ENCODE data around the gene TMC4. TPM values are rescaled to one million over a fixed set of nuclear protein-coding genes. Genes with fewer than 3 reads are reported as not detected.
"Not testable (repeated sequence)": the region's sequence is repeated elsewhere in the genome, so short reads cannot be mapped to it uniquely, and the experiment has no call there.

Gene TMC4
- total and polyA plus RNA-seq, 10 donors = 0.12 to 4.0 (median 0.77) TPM; not detected in 2

- 69 to 88% (median 83%) methylated on average over 7 to 8 of the region's 8 CpGs for WGBS, 5 donors
- no peak for DNase-seq
- intact Hi-C loops (cut with DNase I; ENCODE audit: low total_unique reads) = no loop called here
- TF ChIP-seq POLR2A (IDR thresholded peaks at IDR 0.05) (no peak), POLR2AphosphoS5 (IDR thresholded peaks at IDR 0.05) (peak; percentile 5 to 59 (median 15))
- Histone ChIP-seq H3K9me3 (peaks cover 0 to 6% (median 0%) of the 10 kb centered on the region in 8 donors), H3K4me3 (no peak overlapping the region), H3K36me3 (peaks cover 0 to 47% (median 2%) of the 10 kb centered on the region in 6 donors), H3K27me3 (replicated peaks in 1 of 7) (peaks cover 0 to 14% (median 0%) of the 10 kb centered on the region in 7 donors), H3K27ac (peak overlapping the region in 4 of 8 donors; percentile 26 to 64 (median 41)), H3K4me1 (peaks cover 0 to 43% (median 11%) of the 10 kb centered on the region in 6 donors)
Measured at GRCh38 chr19:54218259-54218658, 45.3 kb upstream of the TMC4 start.

DNA sequence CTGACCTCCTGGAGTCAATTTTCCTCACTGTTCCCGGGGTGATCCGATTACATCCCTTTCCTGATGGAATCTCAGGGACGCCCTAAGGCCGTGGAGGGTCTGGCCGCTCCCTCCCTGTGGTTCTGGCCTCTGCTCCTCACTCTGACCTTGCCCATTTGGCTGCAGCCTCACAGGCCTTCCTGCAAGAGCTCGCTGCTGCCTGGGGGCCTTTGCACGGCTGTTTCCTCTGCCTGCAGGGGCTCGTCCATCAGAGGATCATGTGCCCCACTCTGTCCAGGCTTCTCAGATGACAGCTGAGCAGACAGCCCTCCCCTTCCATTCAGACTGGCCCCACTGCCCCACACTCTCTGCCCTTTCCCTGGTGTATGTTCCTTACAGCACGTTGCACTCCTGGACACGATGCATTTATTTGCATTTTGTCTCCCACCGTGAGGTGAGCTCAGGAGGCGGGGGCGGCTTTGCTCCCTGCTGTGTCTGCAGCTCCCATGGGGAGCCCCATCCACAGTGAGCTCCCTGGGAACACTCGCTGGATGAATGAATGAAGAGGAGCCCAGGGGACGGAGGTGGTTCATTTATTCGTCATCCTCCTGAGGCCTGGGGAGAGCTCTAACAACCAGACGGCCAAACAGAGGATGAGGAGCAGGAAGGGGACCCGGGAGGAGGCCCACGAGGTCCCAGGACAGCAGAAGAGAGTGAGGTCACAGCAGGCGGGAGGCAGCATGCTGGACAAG is 44.7 kb upstream of the TMC4 start:
- TF ChIP-seq POLR2AphosphoS5 (IDR thresholded peaks at IDR 0.05) = peak; percentile 53 to 65 (median 63)
- not testable (repeated sequence) for DNase-seq

DNA sequence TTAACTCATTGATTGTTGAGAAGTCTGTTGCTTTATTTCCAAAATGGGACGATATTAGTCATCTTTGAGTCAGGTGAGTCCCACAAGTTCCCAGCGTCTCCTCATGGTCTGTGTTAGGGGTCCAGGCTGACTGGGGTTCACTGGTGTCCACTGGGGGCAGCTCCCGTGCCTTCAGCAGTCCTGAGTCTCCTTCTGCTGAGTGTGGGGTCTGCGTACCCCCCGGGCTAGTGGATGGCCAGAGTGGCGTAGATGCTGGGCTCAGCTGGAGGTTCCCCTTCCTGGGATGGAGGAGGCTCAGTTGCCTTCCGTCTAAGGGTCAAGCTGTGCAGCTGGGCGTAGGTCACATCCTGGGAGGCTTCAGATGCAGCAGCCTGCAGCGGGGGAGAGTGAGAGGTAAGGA is 43.9 kb upstream of the TMC4 start:
- Histone ChIP-seq H3K36me3 (peaks cover 0 to 55% (median 2%) of the 10 kb centered on the region in 6 donors), H3K9me3 (peaks cover 0 to 6% (median 0%) of the 10 kb centered on the region in 8 donors), H3K27ac (peak overlapping the region in 4 of 8 donors; percentile 15 to 59 (median 40)), H3K27me3 (replicated peaks in 1 of 7) (peaks cover 0 to under 1% (median 0%) of the 10 kb centered on the region in 7 donors), H3K4me1 (peaks cover 0 to 49% (median 11%) of the 10 kb centered on the region in 6 donors), H3K4me3 (no peak overlapping the region)
- intact Hi-C loops (cut with DNase I; ENCODE audit: low total_unique reads) = no loop called here
- whole genome bisulfite sequencing, 5 donors = 73 to 91% (median 81%) methylated on average over 8 to 9 of the region's 9 CpGs
- no peak for DNase-seq
- TF ChIP-seq POLR2AphosphoS5 (IDR thresholded peaks at IDR 0.05) = peak in 1 of 3 donors; percentile 11
- no peak for TF ChIP-seq CTCF (IDR thresholded peaks at IDR 0.05 in 8 of 11, conservative IDR thresholded peaks at IDR 0.05 in 3 of 11)

More for the DNA sequence above, 44.7 kb upstream of the TMC4 start:
- Histone ChIP-seq H3K27ac (peak overlapping the region in 3 of 8 donors; percentile 35 to 59 (median 44)), H3K36me3 (peaks cover 0 to 52% (median 2%) of the 10 kb centered on the region in 6 donors), H3K4me1 (peaks cover 0 to 44% (median 11%) of the 10 kb centered on the region in 6 donors)
- 61 to 76% (median 65%) methylated on average over 10 to 18 of the region's 20 CpGs for WGBS, 5 donors
- H3K27me3 ChIP-seq (replicated peaks in 1 of 7); H3K4me3 ChIP-seq; H3K9me3 ChIP-seq; intact Hi-C loops (cut with DNase I; ENCODE audit: low total_unique reads): not testable (repeated sequence)

GRCh38 chr19:54214734-54215133 is 41.8 kb upstream of the TMC4 start:
- Histone ChIP-seq H3K36me3 (peaks cover 0 to 54% (median 2%) of the 10 kb centered on the region in 6 donors), H3K4me1 (peaks cover 2 to 66% (median 27%) of the 10 kb centered on the region in 6 donors), H3K27ac (peak overlapping the region in 4 of 8 donors; percentile 27 to 50 (median 38))
- H3K27me3 ChIP-seq (replicated peaks in 1 of 7); DNase-seq; H3K4me3 ChIP-seq; H3K9me3 ChIP-seq; intact Hi-C loops (cut with DNase I; ENCODE audit: low total_unique reads): not testable (repeated sequence)
- 91 to 96% (median 93%) methylated on average over 11 to 17 of the region's 19 CpGs for WGBS, 5 donors

DNA sequence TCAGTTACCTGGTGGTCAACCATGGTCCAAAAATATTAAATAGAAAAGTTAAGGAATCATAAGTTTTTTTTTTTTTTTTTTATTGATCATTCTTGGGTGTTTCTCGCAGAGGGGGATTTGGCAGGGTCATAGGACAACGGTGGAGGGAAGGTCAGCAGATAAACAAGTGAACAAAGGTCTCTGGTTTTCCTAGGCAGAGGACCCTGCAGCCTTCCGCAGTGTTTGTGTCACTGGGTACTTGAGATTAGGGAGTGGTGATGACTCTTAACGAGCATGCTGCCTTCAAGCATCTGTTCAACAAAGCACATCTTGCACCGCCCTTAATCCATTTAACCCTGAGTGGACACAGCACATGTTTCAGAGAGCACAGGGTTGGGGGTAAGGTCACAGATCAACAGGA is 41.3 kb upstream of the TMC4 start:
- DNase-seq; intact Hi-C loops (cut with DNase I; ENCODE audit: low total_unique reads); H3K4me3 ChIP-seq; H3K27me3 ChIP-seq (replicated peaks in 1 of 7); H3K9me3 ChIP-seq: not testable (repeated sequence)
- WGBS, 5 donors = 59 to 92% (median 80%) methylated on average over 1 to 5 of the region's 5 CpGs
- peaks cover 6 to 66% (median 32%) of the 10 kb centered on the region in 6 donors for H3K4me1 ChIP-seq
- H3K27ac ChIP-seq = peak overlapping the region in 1 of 8 donors; percentile 33
- peaks cover 0 to 49% (median 2%) of the 10 kb centered on the region in 6 donors for H3K36me3 ChIP-seq

- TF ChIP-seq POLR2A (IDR thresholded peaks at IDR 0.05) (no peak), POLR2AphosphoS5 (IDR thresholded peaks at IDR 0.05) (peak in 1 of 3 donors; percentile 58)
Measured at GRCh38 chr19:54211235-54211634, 38.3 kb upstream of the TMC4 start.

More at GRCh38 chr19:54211235-54211634, 38.3 kb upstream of the TMC4 start:
- peak overlapping the region in 7 of 8 donors; percentile 36 to 98 (median 92) for H3K27ac ChIP-seq
- WGBS, 5 donors = 80 to 84% (median 81%) methylated on average over 12 of the region's 12 CpGs
- peaks cover 0 to 6% (median 0%) of the 10 kb centered on the region in 8 donors for H3K9me3 ChIP-seq
- peak overlapping the region in 2 of 8 donors; percentile 2 to 94 for H3K4me3 ChIP-seq
- intact Hi-C loops (cut with DNase I; ENCODE audit: low total_unique reads) = no loop called here
- DNase-seq = peak; percentile 75
- peaks cover 20 to 70% (median 51%) of the 10 kb centered on the region in 6 donors for H3K4me1 ChIP-seq
- H3K36me3 ChIP-seq = peaks cover 5 to 47% (median 25%) of the 10 kb centered on the region in 6 donors
- H3K27me3 ChIP-seq (replicated peaks in 1 of 7) = no peaks in the 10 kb centered on the region
